ENCODE measurements around the gene GJA1.

DNA sequence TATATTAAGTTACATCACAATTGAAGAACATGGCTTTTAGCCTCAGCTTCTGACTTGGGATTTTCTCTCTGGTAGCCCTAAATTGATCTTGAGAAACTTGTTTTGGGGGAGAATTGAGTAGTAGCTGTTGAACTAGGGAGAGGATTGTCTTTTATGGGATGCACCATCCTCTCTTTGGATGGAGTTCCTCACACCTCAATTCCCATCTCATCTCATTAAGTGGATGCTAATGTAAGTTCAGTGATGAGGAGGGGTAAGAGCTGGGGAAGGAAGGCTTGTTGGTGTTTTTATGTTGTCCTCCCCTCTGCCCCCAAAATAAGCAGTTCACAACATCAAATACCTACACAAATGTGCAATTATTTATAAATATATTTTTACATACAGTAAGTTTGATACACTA lies 4.0 kb downstream of the GJA1 start:
- TF ChIP-seq EZH2 (IDR thresholded peaks at IDR 0.05; ENCODE audit: borderline replicate concordance) (no peak), CTCF (IDR thresholded peaks at IDR 0.05; ENCODE audit: poor library complexity) (no peak)
